GM23338 (cell line): ENCODE measurements around the gene GPR158.

Experiments
- CREB1 ChIP-seq: fragments of 250-450 bp; sonication (Bioruptor Pico); IDR thresholded peaks from 2 replicates; pipeline ENCODE4 v1.5.0; 2020; ENCODE audit warnings: low read depth, mild to moderate bottlenecking, moderate library complexity
- CTCF ChIP-seq, 2 experiments: fragments of 200-600 bp in 1 of 2; sonication (generic) in 1 of 2; conservative IDR thresholded peaks; 2 replicates each; pipeline versions ENCODE4 v1.5.1 to v1.6.1; 2016 to 2017; ENCODE audit warnings: antibody characterized with exemption in 2 of 2, low read depth in 2 of 2, mild to moderate bottlenecking in 2 of 2, moderate library complexity in 1 of 2
- ETS1 ChIP-seq: IDR thresholded peaks from 2 replicates; pipeline ENCODE4 v1.6.1; 2016; ENCODE audit warnings: antibody characterized with exemption
- EZH2 ChIP-seq: fragments of 200-600 bp; sonication (generic); IDR thresholded peaks from one replicate; pipeline ENCODE4 v1.8.0; 2017; ENCODE audit warnings: antibody characterized with exemption, mild to moderate bottlenecking, low read depth; ENCODE audit not compliant: unreplicated experiment
- EZH2phosphoT487 ChIP-seq: fragments of 200-600 bp; sonication (generic); IDR thresholded peaks from one replicate; pipeline ENCODE4 v1.8.1; 2018; ENCODE audit warnings: antibody characterized with exemption; ENCODE audit not compliant: unreplicated experiment
- JUNB ChIP-seq: IDR thresholded peaks from one replicate; pipeline ENCODE4 v1.6.1; 2016; ENCODE audit warnings: antibody characterized with exemption; ENCODE audit not compliant: unreplicated experiment
- NANOG ChIP-seq: IDR thresholded peaks from 2 replicates; pipeline ENCODE4 v1.6.1; 2016; ENCODE audit warnings: antibody characterized with exemption, borderline replicate concordance
- POLR2AphosphoS5 ChIP-seq: IDR thresholded peaks from 2 replicates; pipeline ENCODE4 v1.6.1; 2016; ENCODE audit warnings: antibody characterized with exemption, low read depth
- REST ChIP-seq: IDR thresholded peaks from one replicate; pipeline ENCODE4 v1.6.1; 2018; ENCODE audit warnings: antibody characterized with exemption; ENCODE audit not compliant: unreplicated experiment
- STAT1 ChIP-seq: IDR thresholded peaks from one replicate; pipeline ENCODE4 v1.6.1; 2016; ENCODE audit warnings: antibody characterized with exemption; ENCODE audit not compliant: unreplicated experiment
- ZNF114 ChIP-seq: fragments of 250-450 bp; sonication (Bioruptor Pico); IDR thresholded peaks from 2 replicates; pipeline ENCODE4 v1.5.0; 2020; ENCODE audit warnings: mild to moderate bottlenecking, moderate library complexity

- TF ChIP-seq CTCF (conservative IDR thresholded peaks at IDR 0.05; ENCODE audit: low read depth in 2 of 2) (no peak), EZH2phosphoT487 (no peak), POLR2AphosphoS5 (no peak), ETS1 (no peak), REST (no peak), JUNB (no peak), CREB1 (CRISPR knock-in tag) (no peak), EZH2 (no peak), NANOG (no peak), STAT1 (no peak), ZNF114 (no peak)
Observed at GRCh38 chr10:25604591-25604990, 429.8 kb downstream of the GPR158 start.
